GM18873 (cell line): ENCODE data around the gene KRT86.
A peak's percentile ranks its signal among the peaks of the same experiment; 100 is the strongest.
"Not testable (repeated sequence)": the region's sequence is repeated elsewhere in the genome, so short reads cannot be mapped to it uniquely, and the experiment has no call there.

Experiments
- ATAC-seq: cut with Tn5 transposase; IDR thresholded peaks from one replicate; pipeline ENCODE4 v1.9.1; 2021; ENCODE audit warnings: mild to moderate bottlenecking, moderate library complexity, moderate number of reproducible peaks; ENCODE audit not compliant: unreplicated experiment, low FRiP score

Gene KRT86

DNA sequence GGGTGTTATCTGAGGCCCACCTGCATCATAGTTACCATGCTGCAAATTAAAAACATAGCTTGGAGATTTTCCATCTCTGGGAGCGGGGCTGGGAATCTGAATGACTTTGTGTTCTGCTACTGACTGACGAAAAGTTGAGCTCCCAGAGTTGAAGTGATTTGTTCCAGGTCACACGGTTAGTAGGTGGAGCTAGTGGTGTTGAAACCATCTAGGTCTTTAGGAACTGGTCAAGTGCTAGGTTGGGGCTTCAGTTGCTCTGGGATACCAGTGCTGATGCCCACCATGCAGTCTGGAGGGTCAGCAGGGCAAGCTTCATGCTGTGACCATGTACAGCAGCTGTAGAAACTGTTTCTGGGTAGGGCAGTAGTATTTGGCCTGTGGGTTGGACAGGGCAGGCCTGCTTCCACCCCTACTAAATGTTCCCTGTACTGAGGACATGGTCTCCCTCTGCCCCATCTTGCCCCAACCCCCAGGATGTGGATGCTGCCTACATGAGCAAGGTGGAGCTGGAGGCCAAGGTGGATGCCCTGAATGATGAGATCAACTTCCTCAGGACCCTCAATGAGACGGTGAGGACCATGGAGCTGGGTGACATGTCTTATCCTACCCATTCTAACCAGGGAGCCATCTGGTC lies 36.1 kb upstream of the KRT86 start:
- ATAC-seq: no peak

DNA sequence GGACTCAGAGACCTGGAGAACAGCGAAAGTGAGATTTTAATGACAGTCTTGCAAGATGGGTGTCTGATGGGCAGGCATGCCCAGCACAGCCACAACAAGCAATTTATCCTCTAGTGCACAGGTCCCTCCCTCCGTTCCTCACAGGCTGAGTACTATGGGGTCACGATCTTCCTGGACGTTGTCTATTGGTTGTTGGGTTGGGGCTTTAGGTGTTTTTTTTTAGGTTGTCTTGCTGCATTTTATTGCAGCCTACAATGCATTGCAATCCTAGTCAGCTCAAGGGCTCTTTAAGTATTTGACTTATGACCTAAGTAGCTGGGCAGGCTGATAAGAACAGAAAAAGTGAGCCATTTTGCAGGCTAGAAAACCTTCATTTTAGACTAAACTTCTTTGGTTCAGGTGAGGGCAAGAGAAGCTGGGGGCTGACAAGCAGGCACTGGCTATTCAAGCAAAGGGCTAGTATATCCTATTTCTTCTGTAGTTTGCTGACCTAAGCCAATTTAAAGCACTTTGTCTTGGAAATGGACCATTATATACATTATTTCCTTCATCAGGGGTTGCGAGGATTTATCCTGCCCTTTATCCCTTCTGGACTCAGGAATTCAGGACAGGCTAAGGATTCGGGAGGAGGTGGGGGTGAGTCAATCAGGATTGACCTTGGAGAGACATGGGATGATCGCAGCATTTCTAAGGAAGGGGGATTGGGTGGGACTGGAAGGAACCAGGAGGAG lies 35.4 kb upstream of the KRT86 start:
- no peak for ATAC-seq

DNA sequence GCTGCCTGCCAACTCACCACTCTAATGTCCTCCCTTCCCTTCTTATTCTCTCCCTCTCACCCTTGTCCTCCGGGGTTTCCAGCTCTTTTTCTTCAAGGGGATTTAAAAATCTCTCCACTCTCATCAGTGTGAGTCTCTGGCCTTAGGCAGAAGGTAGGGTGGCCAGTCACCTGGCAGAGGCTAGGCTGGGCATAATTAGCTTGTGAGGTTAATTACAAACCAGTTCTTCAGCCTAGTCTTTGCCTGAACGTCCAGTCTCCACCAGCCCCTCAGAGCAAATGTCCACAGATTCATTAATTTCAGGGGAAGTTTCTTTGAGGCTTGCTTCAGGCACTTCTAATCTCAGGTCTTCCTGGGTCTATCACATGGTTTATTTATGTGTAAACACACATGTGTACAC lies 34.7 kb upstream of the KRT86 start:
- ATAC-seq: no peak

DNA sequence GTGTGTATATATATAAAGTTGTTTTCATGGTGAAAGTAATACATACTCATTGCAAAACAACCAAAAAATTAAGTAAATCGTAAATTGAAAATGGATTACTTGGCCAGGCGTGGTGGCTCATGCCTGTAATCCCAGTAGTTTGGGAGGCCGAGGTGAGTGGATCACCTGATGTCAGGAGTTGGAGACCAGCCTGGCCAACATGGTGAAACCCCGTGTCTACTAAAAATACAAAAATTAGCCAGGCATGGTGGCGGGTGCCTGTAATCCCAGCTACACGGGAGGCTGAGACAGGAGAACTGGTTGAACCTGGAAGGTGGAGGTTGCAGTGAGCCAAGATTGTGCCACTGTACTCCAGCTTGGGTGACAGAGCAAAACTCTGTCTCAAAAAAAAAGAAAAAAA lies 34.2 kb upstream of the KRT86 start:
- ATAC-seq: not testable (repeated sequence)

DNA sequence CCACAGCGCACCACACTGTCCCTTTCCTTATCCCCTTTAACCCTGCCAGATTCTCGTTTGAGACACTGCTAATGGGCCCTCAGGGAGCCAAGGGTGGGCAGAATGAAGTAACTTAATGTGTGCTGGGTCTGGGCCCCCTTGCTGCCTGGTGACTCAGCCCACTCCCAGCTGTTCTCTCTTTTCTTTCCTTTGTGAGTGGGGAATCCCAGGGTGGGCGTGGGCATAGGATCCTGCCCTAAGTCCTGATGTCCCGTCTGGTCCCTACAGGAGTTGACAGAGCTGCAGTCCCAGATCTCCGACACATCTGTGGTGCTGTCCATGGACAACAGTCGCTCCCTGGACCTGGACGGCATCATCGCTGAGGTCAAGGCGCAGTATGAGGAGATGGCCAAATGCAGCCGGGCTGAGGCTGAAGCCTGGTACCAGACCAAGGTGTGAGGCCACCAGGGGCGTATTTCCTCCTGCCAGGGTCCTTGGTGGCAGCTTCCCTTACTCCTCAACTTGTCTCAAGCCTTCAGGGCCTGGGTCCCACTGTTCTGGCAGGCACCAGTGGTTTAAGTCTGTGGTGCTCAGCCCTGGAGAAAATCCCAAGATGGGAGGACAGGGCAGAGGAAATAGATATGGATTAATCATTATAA lies 33.1 kb upstream of the KRT86 start:
- no peak for ATAC-seq

DNA sequence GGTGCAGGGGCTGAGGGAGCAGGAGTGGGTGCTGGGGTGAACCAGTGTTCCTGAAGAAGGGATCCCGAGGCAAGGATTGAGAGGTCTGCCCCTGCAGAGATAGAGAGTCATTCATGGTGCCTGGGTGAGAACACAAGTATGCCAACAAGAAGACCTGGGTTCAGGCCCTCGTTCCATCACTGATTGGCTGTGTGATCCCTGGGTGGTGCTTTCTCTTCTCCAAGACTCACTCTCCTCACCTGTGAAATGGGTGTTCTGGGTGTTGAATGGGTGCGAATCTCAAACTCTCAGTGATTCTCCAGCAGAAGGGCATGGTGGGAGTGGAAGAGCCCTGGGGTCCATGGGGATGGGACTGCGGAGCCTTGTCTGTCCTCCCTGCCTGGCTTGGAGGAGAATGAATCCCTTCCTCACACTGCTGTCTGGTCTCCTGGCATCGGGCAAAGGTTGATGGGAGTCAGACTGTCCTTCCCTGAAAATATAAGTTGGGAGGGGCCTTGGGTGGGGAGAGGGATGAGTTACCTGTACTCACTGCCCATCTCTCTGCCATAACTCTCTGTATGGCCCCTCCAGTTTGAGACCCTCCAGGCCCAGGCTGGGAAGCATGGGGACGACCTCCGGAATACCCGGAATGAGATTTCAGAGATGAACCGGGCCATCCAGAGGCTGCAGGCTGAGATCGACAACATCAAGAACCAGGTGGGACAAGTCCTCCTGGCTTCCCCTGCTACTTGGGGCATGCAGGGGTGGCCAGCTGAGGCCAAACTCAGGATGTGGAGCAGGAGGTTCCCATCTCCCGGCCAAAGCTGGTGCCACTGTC lies 31.8 kb upstream of the KRT86 start:
- ATAC-seq: no peak

DNA sequence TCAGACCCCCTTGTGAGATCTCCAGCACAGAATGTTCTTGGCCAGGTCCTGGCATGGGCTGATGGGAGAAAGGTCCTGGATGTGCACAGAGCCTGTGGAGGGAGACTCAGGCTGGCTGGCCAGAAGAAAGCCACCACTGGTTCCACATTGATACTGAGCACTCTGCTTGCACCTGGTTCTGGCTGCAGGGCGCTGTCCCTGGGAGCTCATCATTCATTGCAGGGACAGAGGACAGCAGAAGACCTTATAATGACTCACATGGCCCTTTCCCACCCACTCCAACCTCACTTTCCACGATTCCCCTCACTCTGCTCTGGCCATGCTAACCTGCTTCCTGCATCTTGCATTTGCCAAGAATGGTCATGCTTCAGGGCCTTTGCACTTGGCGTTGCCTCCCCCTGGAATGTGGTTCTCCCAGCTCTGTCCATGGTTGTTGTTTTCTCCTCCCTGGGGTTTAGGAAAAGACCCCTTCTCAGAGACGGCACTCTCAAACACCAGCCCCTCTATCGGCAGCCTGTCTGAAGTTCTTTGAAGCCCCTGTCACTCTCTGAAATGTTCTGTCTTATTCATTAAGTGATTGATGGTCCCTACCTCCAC lies 31.1 kb upstream of the KRT86 start:
- ATAC-seq: no peak

DNA sequence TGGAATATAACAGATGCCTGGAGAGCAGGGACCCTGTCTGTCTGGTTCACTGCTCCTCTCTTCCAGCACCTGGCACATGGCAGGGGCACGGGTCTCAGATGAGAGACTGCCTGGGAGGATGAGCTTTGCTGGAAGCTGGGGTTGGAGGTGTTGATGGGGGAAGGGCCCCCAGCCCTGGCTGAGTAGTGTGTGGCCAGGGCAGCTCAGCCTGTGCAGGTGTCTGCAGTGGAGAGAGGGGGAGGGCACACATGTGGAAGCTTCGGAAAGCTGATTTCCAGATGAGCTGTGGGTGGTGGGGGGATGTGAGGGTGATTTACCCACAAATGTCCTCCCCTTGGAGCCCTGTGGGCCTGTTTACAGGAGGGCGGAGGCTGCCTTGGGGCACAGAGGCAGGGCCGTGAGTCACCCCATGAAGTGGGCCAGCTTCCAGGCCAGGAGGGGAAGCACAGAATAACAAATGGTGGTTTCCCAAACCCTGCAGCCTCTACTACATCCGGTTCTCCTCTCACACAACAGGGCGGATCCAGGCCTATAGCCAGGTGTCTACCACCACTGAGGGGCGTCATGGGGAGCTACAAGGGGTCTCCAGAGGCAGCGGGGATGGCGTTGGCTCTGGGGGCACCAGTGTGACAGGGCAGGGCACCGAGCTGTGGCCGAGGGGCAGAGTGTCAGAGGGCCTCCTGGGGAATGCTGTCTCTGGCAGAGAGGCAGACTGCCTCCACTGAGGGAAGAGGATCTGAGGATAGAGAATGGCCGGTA lies 30.4 kb upstream of the KRT86 start:
- peak; percentile 86 for ATAC-seq

DNA sequence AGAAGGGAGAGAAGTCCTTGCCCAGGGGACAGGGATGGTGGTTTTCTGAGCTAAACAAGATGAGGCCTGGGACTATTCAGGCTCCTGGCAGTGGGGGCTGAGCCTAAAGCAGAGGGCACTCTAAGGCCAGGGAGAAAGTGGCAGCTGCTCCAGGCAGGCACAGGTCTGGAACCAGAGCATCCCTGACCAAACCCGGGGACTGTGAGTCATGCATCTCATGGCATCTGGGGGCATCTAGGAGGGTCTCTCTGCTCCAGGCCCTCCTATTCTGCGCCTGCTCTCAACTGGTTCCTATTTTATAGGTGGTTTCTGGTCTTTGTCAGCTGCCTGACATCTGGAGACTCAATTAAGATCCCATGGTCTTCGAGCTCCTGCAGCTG lies 29.8 kb upstream of the KRT86 start:
- no peak for ATAC-seq

DNA sequence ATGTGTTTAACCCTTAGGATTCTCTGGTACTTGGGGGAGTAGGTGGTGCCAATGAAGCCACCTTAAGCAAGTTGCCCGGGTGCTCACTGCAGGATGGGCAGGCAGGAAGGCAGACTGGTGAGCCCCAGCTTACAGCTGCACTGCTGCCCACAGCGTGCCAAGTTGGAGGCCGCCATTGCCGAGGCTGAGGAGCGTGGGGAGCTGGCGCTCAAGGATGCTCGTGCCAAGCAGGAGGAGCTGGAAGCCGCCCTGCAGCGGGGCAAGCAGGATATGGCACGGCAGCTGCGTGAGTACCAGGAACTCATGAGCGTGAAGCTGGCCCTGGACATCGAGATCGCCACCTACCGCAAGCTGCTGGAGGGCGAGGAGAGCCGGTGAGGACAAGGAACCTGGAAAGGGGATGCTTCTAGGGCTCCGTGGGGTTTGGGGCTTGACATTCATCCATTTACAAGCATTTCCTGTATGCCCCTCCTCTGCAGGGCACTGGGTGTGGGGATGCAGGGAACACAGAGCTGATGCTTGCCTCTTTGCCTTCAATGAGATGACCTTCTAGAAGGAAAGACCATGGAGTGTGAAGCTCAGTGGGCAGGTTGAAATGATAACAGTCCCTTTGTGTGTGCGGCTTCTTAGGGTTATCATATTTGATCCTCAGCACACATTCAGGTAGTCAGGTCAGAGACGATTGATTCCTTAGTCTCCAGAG lies 29.0 kb upstream of the KRT86 start:
- ATAC-seq: no peak

DNA sequence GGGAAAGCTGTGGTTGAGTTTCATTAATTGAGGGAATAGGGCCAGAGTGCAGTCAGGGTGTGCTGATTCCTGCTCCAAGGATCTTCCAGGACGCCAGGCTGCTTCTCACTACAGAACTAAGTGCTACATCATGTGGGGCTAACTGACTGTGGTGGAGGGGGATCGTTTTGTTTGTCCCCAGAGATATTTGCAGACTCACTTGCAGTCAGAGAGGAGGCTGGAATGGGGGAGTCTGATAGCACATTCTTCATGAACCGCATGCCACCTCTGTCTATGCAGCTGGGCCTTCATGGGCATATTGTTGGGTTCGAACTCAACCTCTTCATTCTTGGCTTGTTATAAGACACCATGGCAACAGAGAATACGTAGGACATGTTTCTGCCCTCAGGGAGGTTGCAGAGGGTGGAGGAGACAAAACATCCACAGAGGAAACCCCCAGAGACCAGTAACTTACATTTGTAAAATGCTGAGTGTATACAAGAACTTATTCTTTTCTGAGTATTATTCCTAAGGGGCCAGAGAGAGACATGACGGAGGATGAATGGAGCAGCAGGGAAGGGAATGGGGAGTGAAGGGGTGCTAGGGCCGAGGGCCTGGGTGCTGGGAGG lies 28.4 kb upstream of the KRT86 start:
- no peak for ATAC-seq

DNA sequence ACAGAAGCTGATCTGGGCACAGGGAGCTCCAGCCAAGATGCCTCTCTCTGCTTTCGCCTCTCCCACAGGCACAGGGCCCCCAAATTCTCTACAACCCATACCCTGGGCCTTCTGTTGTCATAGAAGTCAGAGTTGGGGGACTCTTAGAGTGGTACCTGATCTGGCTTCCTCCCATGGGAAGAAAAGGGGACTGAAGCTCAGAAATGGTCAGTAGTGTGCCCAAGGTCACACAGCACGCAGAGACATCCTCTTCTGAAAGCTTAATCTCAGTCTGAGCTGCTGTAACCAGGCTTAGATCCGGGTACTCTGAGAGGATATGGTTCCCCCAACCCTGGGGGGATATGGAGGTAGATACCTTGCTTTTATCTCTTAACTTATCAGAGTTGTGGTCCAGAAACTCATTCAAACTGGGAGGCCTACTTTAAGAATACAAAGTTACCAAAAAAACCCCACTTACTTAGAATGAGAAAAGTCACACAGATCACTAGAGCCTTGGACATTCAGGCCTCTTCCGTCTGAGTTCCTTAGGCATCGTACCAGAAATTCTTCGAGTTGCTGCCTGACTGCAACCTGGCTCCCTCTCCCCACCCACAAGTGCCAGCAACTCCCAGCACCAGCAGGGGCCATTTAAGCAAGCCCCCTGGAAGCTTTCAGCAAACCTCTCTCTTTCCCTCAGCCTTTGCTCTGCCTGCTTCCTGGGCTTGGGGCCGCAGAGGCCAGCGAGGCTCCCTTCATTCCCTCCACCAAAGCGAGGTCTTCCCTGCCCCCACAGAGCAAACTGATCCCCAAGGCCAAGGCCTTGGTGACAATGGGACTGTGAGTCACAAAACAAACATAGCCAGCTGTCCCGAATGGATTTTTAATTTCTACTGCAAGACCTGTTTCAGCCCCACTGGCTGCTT lies 27.5 kb upstream of the KRT86 start:
- no peak for ATAC-seq

DNA sequence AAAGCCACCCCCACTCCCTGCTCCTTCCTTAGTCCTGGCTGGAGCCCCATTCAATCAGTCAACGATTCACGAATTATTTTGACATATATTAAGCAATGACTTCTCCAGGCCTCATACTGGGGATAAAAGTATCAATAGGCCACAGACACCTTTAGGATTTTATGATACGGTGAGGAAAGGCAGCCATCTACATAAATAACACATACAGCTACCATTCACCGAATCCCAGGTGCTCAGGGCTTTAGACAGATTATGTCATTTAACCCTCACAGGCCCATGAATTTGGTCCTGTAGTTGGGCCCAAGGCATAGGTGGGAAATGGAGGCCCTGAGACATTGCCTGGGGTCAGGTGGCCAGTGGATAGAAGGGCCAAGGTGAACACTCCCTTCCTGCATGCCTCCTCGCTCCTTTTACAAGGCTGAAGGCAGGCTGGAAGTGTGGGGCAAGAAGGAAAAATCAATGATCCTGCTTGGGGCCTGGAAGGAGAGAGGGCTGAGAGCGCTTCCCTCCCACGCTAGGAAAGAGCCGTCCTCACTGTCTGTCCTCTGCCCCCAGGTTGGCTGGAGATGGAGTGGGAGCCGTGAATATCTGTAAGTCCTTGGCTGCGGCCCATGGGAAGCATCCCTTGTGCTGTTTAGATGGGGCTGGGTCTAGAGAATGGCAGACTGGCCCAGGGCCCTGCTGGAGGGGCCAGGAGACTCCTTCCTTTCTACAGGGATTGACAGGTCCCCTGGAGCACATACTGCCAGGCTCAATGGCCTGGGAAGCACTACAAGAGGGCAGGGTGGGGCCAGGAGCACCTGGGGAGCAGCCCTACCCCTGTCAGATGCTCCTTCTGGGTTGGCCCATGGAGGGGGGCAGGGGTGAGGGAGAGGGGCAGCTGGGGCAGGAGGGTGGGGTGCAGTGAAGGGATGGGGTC lies 26.6 kb upstream of the KRT86 start:
- no peak for ATAC-seq

DNA sequence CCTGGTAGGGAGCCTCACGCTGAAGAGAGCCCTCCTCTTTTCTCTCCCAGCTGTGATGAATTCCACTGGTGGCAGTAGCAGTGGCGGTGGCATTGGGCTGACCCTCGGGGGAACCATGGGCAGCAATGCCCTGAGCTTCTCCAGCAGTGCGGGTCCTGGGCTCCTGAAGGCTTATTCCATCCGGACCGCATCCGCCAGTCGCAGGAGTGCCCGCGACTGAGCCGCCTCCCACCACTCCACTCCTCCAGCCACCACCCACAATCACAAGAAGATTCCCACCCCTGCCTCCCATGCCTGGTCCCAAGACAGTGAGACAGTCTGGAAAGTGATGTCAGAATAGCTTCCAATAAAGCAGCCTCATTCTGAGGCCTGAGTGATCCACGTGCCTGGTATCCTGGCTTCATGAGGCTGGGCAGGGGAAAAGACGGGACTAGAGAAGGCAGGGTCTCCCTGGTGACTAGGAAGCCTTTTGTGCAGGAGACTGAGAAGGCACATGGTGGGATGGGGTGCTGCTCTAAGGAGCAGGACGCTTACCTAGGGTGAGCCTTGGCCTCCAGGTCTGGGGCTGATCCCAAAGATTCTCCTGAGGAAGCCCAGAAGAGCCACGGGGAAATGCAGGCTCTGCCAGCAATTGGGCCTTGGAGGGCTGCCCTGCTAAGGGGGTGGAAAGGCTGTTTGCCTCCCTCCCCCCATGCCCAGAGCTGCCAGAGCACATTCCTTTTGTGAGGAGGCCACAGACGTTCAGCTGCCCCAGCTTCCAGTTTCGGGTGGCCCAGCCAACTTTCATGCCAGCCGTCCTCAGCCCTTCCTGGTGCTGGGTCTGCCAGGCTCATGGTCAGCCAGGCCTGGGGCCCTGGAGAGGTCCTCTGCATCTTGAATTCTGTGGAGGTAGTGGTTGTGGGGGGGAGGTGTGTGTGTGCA lies 25.6 kb upstream of the KRT86 start:
- no peak for ATAC-seq

DNA sequence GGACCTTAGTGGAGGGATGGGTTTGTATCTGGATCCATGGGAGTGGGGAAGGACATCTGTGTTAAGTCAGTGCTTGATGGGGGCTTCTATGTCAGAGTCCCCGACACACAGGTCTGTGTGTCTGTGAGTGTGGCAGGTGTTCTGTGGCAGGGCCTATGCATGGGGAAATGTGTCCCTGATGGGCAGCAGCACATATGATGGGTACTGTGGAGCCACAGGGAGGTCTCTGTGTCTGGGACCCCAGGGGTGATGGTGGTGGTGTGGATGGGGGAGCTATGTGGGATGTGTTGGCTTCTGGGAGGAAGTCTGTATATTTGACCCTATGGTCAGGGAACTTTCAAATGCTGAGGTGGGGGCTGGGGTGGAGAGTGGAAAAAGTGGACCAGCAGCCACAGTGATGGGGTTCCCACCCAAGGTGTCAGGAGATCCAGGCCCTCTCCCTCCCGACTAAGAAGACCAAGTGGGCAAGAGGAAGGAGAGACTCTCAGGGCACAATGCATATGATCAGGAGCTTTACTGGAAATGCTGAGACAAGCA lies 24.9 kb upstream of the KRT86 start:
- ATAC-seq: no peak
